Measurements from ENCODE around the gene EBLN1.

- TF ChIP-seq FOXM1 (IDR thresholded peaks at IDR 0.05; ENCODE audit: borderline replicate concordance, low read depth): no peak
- no peak for TF ChIP-seq TCF12 (IDR thresholded peaks at IDR 0.05; ENCODE audit: low read depth)
- no peak for TF ChIP-seq EP300 (IDR thresholded peaks at IDR 0.05; ENCODE audit: borderline replicate concordance)
- TF ChIP-seq TAF1 (IDR thresholded peaks at IDR 0.05; ENCODE audit: low read depth): no peak
Observed at GRCh38 chr10:22252224-22252800, 34.5 kb upstream of the EBLN1 start.
